Loucy (cell line): ENCODE measurements around the gene EXOC8.

Experiments used
- H2AFZ ChIP-seq: fragments of 200-600 bp; sonication (generic); 2 replicates; pipeline ENCODE4 v1.6.0; 2016; ENCODE audit warnings: antibody characterized with exemption, mild to moderate bottlenecking, low read length, moderate library complexity
- H3F3A ChIP-seq: fragments of 200-600 bp; 2 replicates; pipeline ENCODE4 v1.6.0; 2016; ENCODE audit warnings: antibody characterized with exemption, low read depth, mild to moderate bottlenecking
- H3K27me3 ChIP-seq: fragments of 200-600 bp; sonication (generic); 2 replicates; pipeline ENCODE4 v1.6.1; 2014; ENCODE audit warnings: low read length, mild to moderate bottlenecking; ENCODE audit not compliant: insufficient read depth, poor library complexity, severe bottlenecking
- H3K36me3 ChIP-seq: fragments of 200-600 bp; sonication (generic); 2 replicates; pipeline ENCODE4 v1.6.1; 2016; ENCODE audit warnings: low read length; ENCODE audit not compliant: insufficient read depth
- H3K4me1 ChIP-seq: fragments of 200-600 bp; sonication (generic); 2 replicates; pipeline ENCODE4 v1.5.1; 2014; ENCODE audit warnings: low read length, mild to moderate bottlenecking; ENCODE audit not compliant: insufficient read depth, poor library complexity, severe bottlenecking
- H3K4me2 ChIP-seq: fragments of 200-600 bp; sonication (generic); 2 replicates; pipeline ENCODE4 v1.6.0; 2014; ENCODE audit warnings: antibody characterized with exemption, low read length, low read depth, mild to moderate bottlenecking; ENCODE audit not compliant: poor library complexity, severe bottlenecking
- H3K4me3 ChIP-seq: fragments of 200-600 bp; sonication (generic); 2 replicates; pipeline ENCODE4 v1.5.1; 2014; ENCODE audit warnings: low read length, mild to moderate bottlenecking, mixed read lengths; ENCODE audit not compliant: poor library complexity, severe bottlenecking
- H3K79me2 ChIP-seq: fragments of 200-600 bp; sonication (generic); 2 replicates; pipeline ENCODE4 v1.6.1; 2014; ENCODE audit warnings: low read length; ENCODE audit not compliant: insufficient read depth
- H3K9ac ChIP-seq: fragments of 200-600 bp; sonication (generic); 2 replicates; pipeline ENCODE4 v1.6.0; 2014; ENCODE audit warnings: mild to moderate bottlenecking, low read depth, low read length, moderate library complexity; ENCODE audit not compliant: poor library complexity, severe bottlenecking
- H3K9me2 ChIP-seq: fragments of 200-600 bp; sonication (generic); replicated peaks from 2 replicates; pipeline ENCODE4 v1.6.1; 2016; ENCODE audit warnings: low read depth, low read length, mixed read lengths
- H3K9me3 ChIP-seq: fragments of 200-600 bp; sonication (generic); 2 replicates; pipeline ENCODE4 v1.6.1; 2014; ENCODE audit warnings: mild to moderate bottlenecking, antibody characterized with exemption, low read length, low read depth; ENCODE audit not compliant: insufficient read depth
- H4K20me1 ChIP-seq: fragments of 200-600 bp; sonication (generic); 2 replicates; pipeline ENCODE4 v1.6.0; 2014; ENCODE audit warnings: antibody characterized with exemption, low read length, mild to moderate bottlenecking; ENCODE audit not compliant: insufficient read depth, poor library complexity, severe bottlenecking
- CTCF ChIP-seq: fragments of 200-600 bp; sonication (generic); conservative IDR thresholded peaks from 2 replicates; pipeline ENCODE4 v1.5.1; 2014; ENCODE audit warnings: mild to moderate bottlenecking, antibody characterized with exemption, low read length
- EZH2phosphoT487 ChIP-seq: fragments of 200-600 bp; IDR thresholded peaks from 2 replicates; pipeline ENCODE4 v1.6.1; 2018; ENCODE audit warnings: antibody characterized with exemption, mild to moderate bottlenecking, moderate library complexity, borderline replicate concordance

EXOC8 gene

GRCh38 chr1:231381729-231382128 is 44.1 kb upstream of the EXOC8 start:
- Histone ChIP-seq H3K9ac (no peak overlapping the region), H3K4me1 (no peaks in the 10 kb centered on the region), H3K4me3 (no peak overlapping the region), H3K36me3 (no peaks in the 10 kb centered on the region), H3K79me2 (no peaks in the 10 kb centered on the region), H3K27me3 (no peaks in the 10 kb centered on the region), H3F3A (no peaks in the 10 kb centered on the region), H3K9me3 (no peaks in the 10 kb centered on the region), H3K4me2 (no peak overlapping the region), H3K9me2 (no peaks in the 10 kb centered on the region), H4K20me1 (no peaks in the 10 kb centered on the region), H2AFZ (no peak overlapping the region)
- TF ChIP-seq CTCF (no peak), EZH2phosphoT487 (no peak)

GRCh38 chr1:231376875-231377549 is 39.4 kb upstream of the EXOC8 start:
- no peaks in the 10 kb centered on the region for H4K20me1 ChIP-seq
- no peak overlapping the region for H3K4me2 ChIP-seq
- no peaks in the 10 kb centered on the region for H3K27me3 ChIP-seq
- H3K9ac ChIP-seq, result no peak overlapping the region
- H3K4me3 ChIP-seq, result no peak overlapping the region
- no peaks in the 10 kb centered on the region for H3K79me2 ChIP-seq
- no peaks in the 10 kb centered on the region for H3K4me1 ChIP-seq
- no peaks in the 10 kb centered on the region for H3K9me3 ChIP-seq
- no peaks in the 10 kb centered on the region for H3K36me3 ChIP-seq
- no peaks in the 10 kb centered on the region for H3F3A ChIP-seq
- no peak overlapping the region for H2AFZ ChIP-seq
- H3K9me2 ChIP-seq, result no peaks in the 10 kb centered on the region
- TF ChIP-seq CTCF (no peak), EZH2phosphoT487 (no peak)

- H3K4me3 ChIP-seq, result no peak overlapping the region
- H2AFZ ChIP-seq, result no peak overlapping the region
- no peaks in the 10 kb centered on the region for H3K9me3 ChIP-seq
- H4K20me1 ChIP-seq, result no peaks in the 10 kb centered on the region
- no peak overlapping the region for H3K4me2 ChIP-seq
- no peaks in the 10 kb centered on the region for H3K36me3 ChIP-seq
- no peak overlapping the region for H3K9ac ChIP-seq
- no peaks in the 10 kb centered on the region for H3K79me2 ChIP-seq
- H3K9me2 ChIP-seq, result no peaks in the 10 kb centered on the region
- H3F3A ChIP-seq, result no peaks in the 10 kb centered on the region
- TF ChIP-seq EZH2phosphoT487, result no peak
- no peak for TF ChIP-seq CTCF
- no peaks in the 10 kb centered on the region for H3K4me1 ChIP-seq
- no peaks in the 10 kb centered on the region for H3K27me3 ChIP-seq
Observed at GRCh38 chr1:231376101-231376500, 38.4 kb upstream of the EXOC8 start.
